HFF-Myc (cell line): ENCODE data around the gene CLEC2B.

ENCODE experiments used
- DNase-seq: peaks from one replicate; pipeline ENCODE4 v3.0.0-alpha.2; 2011; ENCODE audit warnings: low read depth; ENCODE audit errors: extremely low read depth
- H3K4me3 ChIP-seq: replicated peaks from 2 replicates; pipeline ENCODE4 v1.5.1; 2011; ENCODE audit warnings: low read depth, mild to moderate bottlenecking, control low read depth, low read length
- TF ChIP-seq, protein P1 (sequence below): IDR thresholded peaks from 2 replicates; pipeline ENCODE4 v1.5.1; 2012; ENCODE audit warnings: mild to moderate bottlenecking, low read depth, low read length, control low read depth; ENCODE audit errors: missing control alignments

Gene CLEC2B

DNA sequence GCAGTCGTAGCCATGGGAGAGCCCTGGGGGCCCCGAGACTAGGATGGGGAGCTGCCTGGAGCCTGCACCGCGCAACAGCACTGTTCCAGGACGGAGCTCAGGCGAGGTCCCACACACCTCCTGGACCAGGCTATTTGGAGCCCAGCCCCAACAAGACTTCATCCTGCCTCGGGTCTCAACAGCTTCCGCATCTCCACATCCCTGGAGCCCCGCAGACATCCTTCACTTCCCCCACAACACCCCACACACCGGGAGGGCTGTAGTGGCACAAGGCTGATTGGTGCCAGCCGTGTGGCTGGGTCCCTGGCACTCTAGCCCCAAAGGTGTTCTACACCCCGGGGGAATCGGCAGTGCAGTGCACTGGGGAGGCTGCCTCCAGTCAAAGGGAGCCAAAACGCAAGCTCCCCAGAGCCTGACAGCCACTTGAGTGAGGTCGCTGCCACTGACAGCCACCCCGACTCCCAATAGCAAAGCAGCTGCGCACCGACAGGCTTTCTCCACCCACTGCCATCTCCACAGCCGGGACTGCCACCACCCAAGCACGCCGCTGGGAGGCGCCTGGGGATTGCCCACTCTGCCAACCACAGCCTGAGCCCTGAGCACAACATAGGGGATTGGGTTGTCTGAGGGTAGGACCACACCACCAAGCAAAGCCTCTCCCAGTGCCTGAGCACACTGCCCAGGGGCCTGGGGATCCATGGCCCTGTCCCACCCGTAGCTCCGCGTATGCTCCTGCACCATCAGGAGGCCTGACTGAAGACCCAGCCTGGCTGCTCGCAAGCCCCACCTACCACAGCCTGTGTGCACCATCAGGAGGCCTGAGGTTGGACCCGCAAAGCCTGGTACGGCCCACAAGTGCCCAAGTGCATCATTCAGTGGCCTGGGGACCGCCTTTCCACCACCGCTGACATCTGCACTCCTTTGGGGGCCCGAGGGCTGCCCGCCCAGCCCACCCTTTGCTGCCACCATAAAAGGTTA, 55.0 kb downstream of the CLEC2B start:
- no peak overlapping the region for H3K4me3 ChIP-seq
- peak; percentile 6 for DNase-seq
- TF ChIP-seq, protein P1, sequence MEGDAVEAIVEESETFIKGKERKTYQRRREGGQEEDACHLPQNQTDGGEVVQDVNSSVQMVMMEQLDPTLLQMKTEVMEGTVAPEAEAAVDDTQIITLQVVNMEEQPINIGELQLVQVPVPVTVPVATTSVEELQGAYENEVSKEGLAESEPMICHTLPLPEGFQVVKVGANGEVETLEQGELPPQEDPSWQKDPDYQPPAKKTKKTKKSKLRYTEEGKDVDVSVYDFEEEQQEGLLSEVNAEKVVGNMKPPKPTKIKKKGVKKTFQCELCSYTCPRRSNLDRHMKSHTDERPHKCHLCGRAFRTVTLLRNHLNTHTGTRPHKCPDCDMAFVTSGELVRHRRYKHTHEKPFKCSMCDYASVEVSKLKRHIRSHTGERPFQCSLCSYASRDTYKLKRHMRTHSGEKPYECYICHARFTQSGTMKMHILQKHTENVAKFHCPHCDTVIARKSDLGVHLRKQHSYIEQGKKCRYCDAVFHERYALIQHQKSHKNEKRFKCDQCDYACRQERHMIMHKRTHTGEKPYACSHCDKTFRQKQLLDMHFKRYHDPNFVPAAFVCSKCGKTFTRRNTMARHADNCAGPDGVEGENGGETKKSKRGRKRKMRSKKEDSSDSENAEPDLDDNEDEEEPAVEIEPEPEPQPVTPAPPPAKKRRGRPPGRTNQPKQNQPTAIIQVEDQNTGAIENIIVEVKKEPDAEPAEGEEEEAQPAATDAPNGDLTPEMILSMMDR: peak; percentile 74

DNA sequence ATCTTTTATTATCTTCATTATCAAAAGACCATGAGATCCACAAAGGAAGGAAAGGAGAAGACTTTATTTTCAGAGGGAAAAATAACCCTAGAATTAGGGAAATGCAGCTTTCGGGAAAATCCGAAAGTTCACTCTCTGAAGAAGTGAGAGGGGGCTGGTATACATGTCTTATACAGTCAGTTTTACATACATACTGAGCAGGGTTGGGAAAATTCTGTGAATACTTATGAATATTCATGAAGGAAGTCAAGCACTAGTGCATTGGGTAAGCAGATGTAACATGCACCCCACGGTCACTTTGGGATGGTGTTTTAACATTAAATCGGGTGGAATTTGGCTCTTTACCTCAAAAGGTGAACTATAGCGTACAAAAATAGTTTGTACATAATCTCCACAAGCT, 57.5 kb downstream of the CLEC2B start:
- no peak overlapping the region for H3K4me3 ChIP-seq
- no peak for DNase-seq
- TF ChIP-seq, protein P1: no peak

DNA sequence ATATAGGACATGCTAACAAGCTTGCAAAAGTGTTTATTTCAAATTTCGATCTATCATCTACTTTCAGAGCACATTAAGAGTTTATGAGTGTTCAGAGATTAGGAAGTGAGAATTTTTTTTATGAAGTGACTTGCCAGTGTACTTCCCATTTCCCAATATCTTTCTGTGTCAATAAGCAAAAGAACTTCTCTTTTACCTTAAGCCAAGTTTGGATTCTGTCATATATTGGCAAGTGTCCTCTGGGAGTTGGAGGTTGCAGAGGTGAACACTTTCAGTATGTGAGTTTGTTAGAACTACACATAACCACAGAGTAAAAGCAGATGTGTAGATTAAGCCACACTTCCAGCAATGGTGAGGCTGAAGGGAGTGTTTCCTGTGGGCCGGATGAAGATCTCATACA, 58.5 kb downstream of the CLEC2B start:
- no peak for DNase-seq
- H3K4me3 ChIP-seq: no peak overlapping the region
- TF ChIP-seq, protein P1: no peak

DNA sequence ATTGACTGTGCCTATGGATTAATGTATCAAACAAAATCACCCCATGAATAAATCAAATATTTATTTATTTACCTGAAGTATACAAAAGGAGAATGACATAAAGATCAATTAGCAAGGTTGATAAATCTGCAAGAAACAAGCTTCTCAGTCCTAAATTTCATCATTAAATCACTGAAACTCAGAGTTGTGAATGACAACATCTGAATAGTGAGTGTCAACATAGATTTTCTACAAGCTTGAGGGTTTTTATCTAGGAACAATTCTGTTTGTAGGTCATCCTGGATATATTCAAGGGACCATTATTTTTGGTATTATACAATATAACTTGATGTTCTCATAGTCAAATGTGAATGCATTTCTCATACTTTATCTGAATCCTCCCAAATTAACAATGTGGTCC, 59.3 kb downstream of the CLEC2B start:
- DNase-seq: no peak
- no peak overlapping the region for H3K4me3 ChIP-seq
- TF ChIP-seq, protein P1: no peak

DNA sequence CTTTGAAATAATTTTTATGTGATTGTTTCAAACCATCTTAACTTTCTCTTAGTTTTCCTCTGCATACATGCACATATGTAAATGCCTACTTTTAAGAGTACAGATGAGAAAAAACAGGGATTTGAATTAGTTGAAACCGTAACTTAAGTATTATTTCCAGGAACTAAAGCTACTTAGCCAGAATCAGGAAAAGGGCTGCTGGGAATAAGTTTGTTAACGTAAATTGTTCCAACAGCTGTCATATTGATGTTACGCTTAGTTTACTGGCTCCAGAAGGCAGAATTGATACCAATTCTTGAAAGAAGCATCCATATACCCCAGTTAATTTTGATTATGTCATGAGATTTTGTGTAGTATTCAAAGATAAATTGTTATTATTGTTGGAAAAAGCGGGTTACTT, 59.8 kb downstream of the CLEC2B start:
- TF ChIP-seq, protein P1: no peak
- no peak for DNase-seq
- no peak overlapping the region for H3K4me3 ChIP-seq

DNA sequence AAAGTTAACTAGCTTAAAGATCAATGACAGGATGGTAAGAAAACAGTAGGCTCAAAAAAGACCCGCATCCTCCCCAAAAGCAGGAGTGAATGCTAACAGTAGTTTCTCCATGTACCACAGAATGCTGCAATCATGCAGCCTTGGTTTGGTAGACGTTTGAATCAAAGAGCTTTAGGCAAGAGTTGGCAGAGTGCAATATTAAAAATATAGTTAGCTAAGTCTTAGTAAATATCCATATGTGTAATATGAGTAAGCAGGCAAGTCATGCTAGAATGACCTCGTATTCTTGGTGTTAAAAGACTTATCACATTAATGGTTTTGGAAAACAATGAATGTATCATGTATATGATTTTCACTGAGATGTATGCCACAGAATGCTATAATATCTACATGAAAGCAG, 60.6 kb downstream of the CLEC2B start:
- DNase-seq: no peak
- no peak overlapping the region for H3K4me3 ChIP-seq
- TF ChIP-seq, protein P1: no peak
